ENCODE results near the gene PITPNC1. TPM values are rescaled to one million over a fixed set of nuclear protein-coding genes. Genes with fewer than 3 reads are reported as not detected.

PITPNC1 gene
- total RNA-seq, 4 donors from 2014 or later: 8.0 to 20.4 (median 9.6) TPM

DNA sequence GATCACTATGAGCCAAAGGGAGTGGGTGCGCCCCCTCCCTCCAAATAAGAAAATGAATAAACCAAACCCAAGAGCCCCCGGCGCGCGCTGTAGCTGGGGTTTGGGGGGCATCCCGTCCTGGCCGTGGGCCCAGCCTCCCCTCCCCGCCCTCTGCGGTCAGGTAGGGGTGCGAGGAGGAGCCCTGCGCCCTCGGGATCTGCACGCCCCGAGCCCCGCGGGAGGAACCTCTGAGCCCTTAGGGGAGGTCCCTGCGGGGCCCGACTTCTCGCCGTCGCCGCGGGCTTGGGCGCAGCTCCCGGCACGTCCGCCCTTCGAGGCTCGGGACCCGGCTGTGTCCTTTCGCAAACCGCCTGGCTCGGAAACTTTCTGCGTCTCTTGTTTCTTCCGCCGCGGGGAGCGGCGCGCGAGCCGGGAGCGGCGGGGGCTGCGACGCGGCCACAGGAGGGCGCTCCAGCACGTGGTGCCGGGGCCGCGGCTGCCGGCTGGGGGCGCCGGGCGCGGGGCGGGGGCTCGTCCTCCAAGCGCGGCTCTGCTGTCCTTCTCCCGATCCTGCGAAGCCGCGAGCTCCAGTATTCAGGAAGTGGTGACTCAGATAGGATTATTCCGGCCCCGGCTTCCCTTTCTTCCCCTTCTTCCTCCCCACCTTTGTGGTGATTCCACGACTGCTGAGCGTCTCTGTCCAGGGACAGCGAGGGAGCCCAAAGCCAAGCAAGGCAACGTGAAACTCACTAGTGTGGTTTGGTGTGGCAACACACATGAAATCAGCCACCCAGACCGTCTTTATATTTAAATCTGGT is 1.6 kb downstream of the PITPNC1 start:
- peak overlapping the region; percentile 84 to 95 (median 87) for H3K27ac ChIP-seq
- no peaks in the 10 kb centered on the region for H3K36me3 ChIP-seq
- peak overlapping the region; percentile 67 to 88 (median 80) for H3K4me3 ChIP-seq
- TF ChIP-seq POLR2A (IDR thresholded peaks at IDR 0.05) (peak in 1 of 2 donors; percentile 53), EP300 (IDR thresholded peaks at IDR 0.05) (peak in 1 of 2 donors; percentile 75)
- TF ChIP-seq, protein P1, sequence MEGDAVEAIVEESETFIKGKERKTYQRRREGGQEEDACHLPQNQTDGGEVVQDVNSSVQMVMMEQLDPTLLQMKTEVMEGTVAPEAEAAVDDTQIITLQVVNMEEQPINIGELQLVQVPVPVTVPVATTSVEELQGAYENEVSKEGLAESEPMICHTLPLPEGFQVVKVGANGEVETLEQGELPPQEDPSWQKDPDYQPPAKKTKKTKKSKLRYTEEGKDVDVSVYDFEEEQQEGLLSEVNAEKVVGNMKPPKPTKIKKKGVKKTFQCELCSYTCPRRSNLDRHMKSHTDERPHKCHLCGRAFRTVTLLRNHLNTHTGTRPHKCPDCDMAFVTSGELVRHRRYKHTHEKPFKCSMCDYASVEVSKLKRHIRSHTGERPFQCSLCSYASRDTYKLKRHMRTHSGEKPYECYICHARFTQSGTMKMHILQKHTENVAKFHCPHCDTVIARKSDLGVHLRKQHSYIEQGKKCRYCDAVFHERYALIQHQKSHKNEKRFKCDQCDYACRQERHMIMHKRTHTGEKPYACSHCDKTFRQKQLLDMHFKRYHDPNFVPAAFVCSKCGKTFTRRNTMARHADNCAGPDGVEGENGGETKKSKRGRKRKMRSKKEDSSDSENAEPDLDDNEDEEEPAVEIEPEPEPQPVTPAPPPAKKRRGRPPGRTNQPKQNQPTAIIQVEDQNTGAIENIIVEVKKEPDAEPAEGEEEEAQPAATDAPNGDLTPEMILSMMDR (IDR thresholded peaks at IDR 0.05): peak; percentile 71 to 97 (median 95)
- DNase-seq (ENCODE audit: low spot score in 2 of 2): peak; percentile 50 to 63
- H3K4me1 ChIP-seq: peaks cover 0 to 29% (median 7%) of the 10 kb centered on the region in 4 donors
- 1% methylated on average over 35 to 53 of the region's 72 CpGs for WGBS, 2 donors
- H3K9me3 ChIP-seq: no peaks in the 10 kb centered on the region
- H3K27me3 ChIP-seq: no peaks in the 10 kb centered on the region

DNA sequence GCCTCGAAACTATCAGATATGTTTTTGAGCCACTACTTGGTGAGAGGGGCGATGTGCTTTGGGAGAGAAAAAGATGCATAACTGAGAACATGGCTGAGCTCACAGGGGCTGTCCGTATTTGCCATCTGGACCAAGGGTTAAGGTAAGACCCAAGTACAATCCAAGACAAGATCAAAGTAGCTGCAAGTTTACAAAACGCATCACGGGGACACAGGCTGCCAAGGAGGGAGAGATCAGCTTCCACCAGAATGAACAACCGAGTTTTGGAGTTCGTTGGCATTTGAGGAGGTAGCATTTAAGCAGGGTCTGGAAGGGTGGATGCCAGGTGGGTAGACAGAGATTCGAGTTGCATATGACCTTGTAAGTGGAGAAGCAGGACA is 2.2 kb downstream of the PITPNC1 start:
- Histone ChIP-seq H3K27ac (peak overlapping the region; percentile 71 to 95 (median 86)), H3K4me3 (peak overlapping the region; percentile 67 to 88 (median 80)), H3K9me3 (no peaks in the 10 kb centered on the region), H3K36me3 (no peaks in the 10 kb centered on the region), H3K4me1 (peaks cover 0 to 28% (median 7%) of the 10 kb centered on the region in 4 donors), H3K27me3 (no peaks in the 10 kb centered on the region)
- no peak for DNase-seq (ENCODE audit: low spot score in 2 of 2)
- WGBS, 2 donors: 74 to 78% methylated on average over 8 of the region's 8 CpGs
- TF ChIP-seq POLR2A (IDR thresholded peaks at IDR 0.05) (no peak), EP300 (IDR thresholded peaks at IDR 0.05) (no peak)
- TF ChIP-seq, protein P1 (IDR thresholded peaks at IDR 0.05): no peak

- H3K4me3 ChIP-seq: no peak overlapping the region
- peaks cover 0 to 9% (median 0%) of the 10 kb centered on the region in 4 donors for H3K4me1 ChIP-seq
- no peak for DNase-seq (ENCODE audit: low spot score in 2 of 2)
- no peaks in the 10 kb centered on the region for H3K36me3 ChIP-seq
- no peaks in the 10 kb centered on the region for H3K27me3 ChIP-seq
- 49 to 62% methylated on average over 1 of the region's 1 CpG for WGBS, 2 donors
- TF ChIP-seq, protein P1 (IDR thresholded peaks at IDR 0.05): no peak
- TF ChIP-seq EP300 (IDR thresholded peaks at IDR 0.05): no peak
- TF ChIP-seq POLR2A (IDR thresholded peaks at IDR 0.05): no peak
- no peaks in the 10 kb centered on the region for H3K9me3 ChIP-seq
- H3K27ac ChIP-seq: peak overlapping the region in 1 of 4 donors; percentile 36
Observed at GRCh38 chr17:67381929-67382257, 4.8 kb downstream of the PITPNC1 start.

GRCh38 chr17:67385122-67385988 is 8.3 kb downstream of the PITPNC1 start:
- Histone ChIP-seq H3K4me3 (no peak overlapping the region), H3K9me3 (no peaks in the 10 kb centered on the region)
- 96 to 97% methylated on average over 20 of the region's 20 CpGs for WGBS, 2 donors

More at GRCh38 chr17:67385122-67385988, 8.3 kb downstream of the PITPNC1 start:
- TF ChIP-seq, protein P1 (IDR thresholded peaks at IDR 0.05): no peak
- no peak for TF ChIP-seq EP300 (IDR thresholded peaks at IDR 0.05)
- no peak for TF ChIP-seq POLR2A (IDR thresholded peaks at IDR 0.05)
- Histone ChIP-seq H3K4me1 (peaks cover 0 to 9% (median 4%) of the 10 kb centered on the region in 4 donors), H3K36me3 (no peaks in the 10 kb centered on the region), H3K27ac (no peak overlapping the region), H3K27me3 (no peaks in the 10 kb centered on the region)
- DNase-seq (ENCODE audit: low spot score in 2 of 2): no peak

Data from tibial nerve (tissue), 4 donors.